Adrenal gland (tissue), 12 donors: ENCODE measurements around the gene HID1. TPM values are rescaled to one million over a fixed set of nuclear protein-coding genes. Genes with fewer than 3 reads are reported as not detected.
A peak's percentile ranks its signal among the peaks of the same experiment; 100 is the strongest.
"Not testable (repeated sequence)": the region's sequence is repeated elsewhere in the genome, so short reads cannot be mapped to it uniquely, and the experiment has no call there.

Experiments
- DNase-seq, 7 donors: peaks; one replicate each; pipeline ENCODE4 v3.0.0-alpha.2; 2019 to 2020
- H3K27ac ChIP-seq, 5 donors: fragments of 200-600 bp; sonication (generic) in 4 of 5; 1 replicate in 3 of 5; 2 replicates in 2 of 5; pipeline versions ENCODE4 v1.5.1 to v1.8.0; 2016 to 2020; ENCODE audit warnings: mild to moderate bottlenecking in 1 of 5
- H3K27me3 ChIP-seq: fragments of 200-600 bp; 2 replicates; pipeline ENCODE4 v1.8.0; 2021
- H3K36me3 ChIP-seq, 2 donors: fragments of 200-600 bp; replicated peaks in 1 of 2; 1 replicate in 1 of 2; 2 replicates in 1 of 2; pipeline versions ENCODE4 v1.5.1 to v1.8.0; 2018 to 2022
- H3K4me1 ChIP-seq, 2 donors: fragments of 200-600 bp; replicated peaks in 1 of 2; 1 replicate in 1 of 2; 2 replicates in 1 of 2; pipeline versions ENCODE4 v1.5.1 to v1.8.0; 2018 to 2021
- H3K4me3 ChIP-seq, 4 donors: fragments of 200-600 bp; sonication (generic) in 3 of 4; one replicate each; pipeline ENCODE4 v1.5.1; 2016 to 2018
- H3K9me3 ChIP-seq, 3 donors: fragments of 200-600 bp; sonication (generic) in 1 of 3; replicated peaks in 1 of 3; 1 replicate in 2 of 3; 2 replicates in 1 of 3; pipeline versions ENCODE4 v1.5.1 to v1.8.0; 2016 to 2021
- POLR2A ChIP-seq, 2 donors: fragments of 450-650 bp; IDR thresholded peaks; one replicate each; pipeline ENCODE4 v1.6.1; 2017; ENCODE audit warnings: antibody characterized with exemption in 2 of 2, mild to moderate bottlenecking in 2 of 2, moderate library complexity in 1 of 2
- WGBS, 4 donors: extraction: QIAGEN DNeasy Blood & Tissue Kit in 2 of 4; methylation state at CpG; one replicate each; pipeline versions ENCODE4 v1.1.5 to v1.1.7; 2013 to 2017; 5-methylcytosine and 5-hydroxymethylcytosine counted together
- intact Hi-C, 2 donors: fragments of 100-400 bp; cut with DNase I; formaldehyde crosslinking; loops; one replicate each; pipeline versions ENCODE4 v1.14.1 to v1.15.0; 2022 to 2023
- polyA plus RNA-seq, 3 donors: library from polyadenylated mRNA; stranded (reverse); fragments of 200-250 nt in 2 of 3; fragments of 350-450 nt in 1 of 3; fragmentation: Illumina TruSeq in 1 of 3; extraction: RNeasy Lipid Tissue Mini Kit (QIAGEN cat#74804) in 1 of 3; gene quantifications; one replicate each; pipeline ENCODE4 v1.2.3, GENCODE V29; 2013 to 2014
- total RNA-seq, 9 donors: library from RNA; depleted of rRNA in 4 of 9; stranded (reverse); fragments of >200 nt in 4 of 9; fragments of 120-200 nt in 1 of 9; fragmentation: NEBNext Ultra II Directional in 1 of 9; extraction: Animal tissue kit (Norgen Biotek cat#: 25700) in 1 of 9; gene quantifications; one replicate each; pipeline versions ENCODE4 v1.1.0 to v1.2.4, GENCODE V29; 2013 to 2023
- TF ChIP-seq, protein P1 (sequence below), 6 experiments: fragments of 450-650 bp in 4 of 6; fragments of 200-600 bp in 2 of 6; sonication (generic) in 1 of 6; IDR thresholded peaks; 1 replicate in 5 of 6; 2 replicates in 1 of 6; pipeline versions ENCODE4 v1.5.1 to v1.8.0; 2016 to 2021; ENCODE audit warnings: antibody characterized with exemption in 6 of 6, mild to moderate bottlenecking in 2 of 6, moderate library complexity in 1 of 6
- donor health status: healthy with polysubstance abuse.
- donor health status: Bipolar disorder and iron deficiency.
- donor health status: DM: yes; HTN: yes; CAD: no.
- donor health status: DM: no; HTN: no; CAD: no.
- donor health status: DM: no; HTN: no; CAD: no.
- donor health status: DM: yes; HTN: yes; CAD: no.

The HID1 gene
- total and polyA plus RNA-seq, 12 donors: 2.8 to 42.6 (median 8.3) TPM

DNA sequence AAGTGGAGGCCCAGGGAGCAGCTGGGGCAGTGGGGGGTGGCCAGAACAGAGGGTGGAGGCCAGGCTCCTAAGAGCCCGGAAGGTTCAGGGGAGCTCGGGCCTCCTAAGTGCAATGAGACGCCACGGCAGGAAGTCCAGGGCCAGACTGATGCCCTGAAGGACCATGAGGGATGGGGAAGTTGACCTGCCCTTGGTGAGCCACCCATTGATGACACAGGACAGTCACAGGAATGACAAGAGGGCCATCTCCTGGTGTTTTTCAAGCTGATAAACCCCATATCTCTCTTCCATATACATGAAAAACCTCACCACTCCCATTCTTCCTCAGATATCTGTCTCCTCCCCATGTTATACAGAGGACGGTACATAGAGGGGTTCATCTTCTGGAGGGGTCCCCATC lies 34.1 kb upstream of the HID1 start:
- DNase-seq: peak in 4 of 7 donors; percentile 31 to 55 (median 45)
- peaks cover 0 to 20% of the 10 kb centered on the region in 2 donors for H3K36me3 ChIP-seq
- H3K27me3 ChIP-seq: no peaks in the 10 kb centered on the region
- no peaks in the 10 kb centered on the region for H3K9me3 ChIP-seq
- intact Hi-C loops: loop anchor here (5.0 to 10.0 kb wide), 2 partner anchors 44 to 58 kb away; no protein-coding TSS in a partner anchor
- no peak overlapping the region for H3K27ac ChIP-seq
- H3K4me1 ChIP-seq: peaks cover 0 to 4% of the 10 kb centered on the region in 2 donors
- no peak overlapping the region for H3K4me3 ChIP-seq
- 60 to 70% (median 66%) methylated on average over 5 of the region's 5 CpGs for WGBS, 4 donors
- TF ChIP-seq, protein P1, sequence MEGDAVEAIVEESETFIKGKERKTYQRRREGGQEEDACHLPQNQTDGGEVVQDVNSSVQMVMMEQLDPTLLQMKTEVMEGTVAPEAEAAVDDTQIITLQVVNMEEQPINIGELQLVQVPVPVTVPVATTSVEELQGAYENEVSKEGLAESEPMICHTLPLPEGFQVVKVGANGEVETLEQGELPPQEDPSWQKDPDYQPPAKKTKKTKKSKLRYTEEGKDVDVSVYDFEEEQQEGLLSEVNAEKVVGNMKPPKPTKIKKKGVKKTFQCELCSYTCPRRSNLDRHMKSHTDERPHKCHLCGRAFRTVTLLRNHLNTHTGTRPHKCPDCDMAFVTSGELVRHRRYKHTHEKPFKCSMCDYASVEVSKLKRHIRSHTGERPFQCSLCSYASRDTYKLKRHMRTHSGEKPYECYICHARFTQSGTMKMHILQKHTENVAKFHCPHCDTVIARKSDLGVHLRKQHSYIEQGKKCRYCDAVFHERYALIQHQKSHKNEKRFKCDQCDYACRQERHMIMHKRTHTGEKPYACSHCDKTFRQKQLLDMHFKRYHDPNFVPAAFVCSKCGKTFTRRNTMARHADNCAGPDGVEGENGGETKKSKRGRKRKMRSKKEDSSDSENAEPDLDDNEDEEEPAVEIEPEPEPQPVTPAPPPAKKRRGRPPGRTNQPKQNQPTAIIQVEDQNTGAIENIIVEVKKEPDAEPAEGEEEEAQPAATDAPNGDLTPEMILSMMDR (IDR thresholded peaks at IDR 0.05): peak in 5 of 6 experiments; percentile 21 to 41 (median 34)
- TF ChIP-seq POLR2A (IDR thresholded peaks at IDR 0.05): no peak

DNA sequence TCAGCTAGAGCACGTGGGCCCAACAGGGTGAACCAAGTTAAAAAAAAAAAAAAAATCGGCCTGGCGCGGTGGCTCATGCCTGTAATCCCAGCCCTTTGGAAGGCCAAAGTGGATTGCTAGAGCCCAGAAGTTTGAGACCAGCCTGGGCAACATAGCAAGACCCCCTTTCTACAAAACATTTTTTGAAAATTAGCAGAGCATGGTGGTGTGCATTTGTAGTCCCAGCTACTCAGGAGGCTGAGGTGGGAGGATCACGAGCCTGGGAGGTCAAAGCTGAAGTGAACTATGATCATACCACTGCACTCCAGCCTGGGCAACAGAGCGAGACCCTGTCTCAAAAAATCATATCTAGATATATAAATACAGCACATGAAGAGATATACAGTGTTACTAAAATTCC lies 33.5 kb upstream of the HID1 start:
- H3K36me3 ChIP-seq: peaks cover 0 to 25% of the 10 kb centered on the region in 2 donors
- H3K4me3 ChIP-seq, DNase-seq, H3K4me1 ChIP-seq, H3K27ac ChIP-seq, H3K9me3 ChIP-seq, H3K27me3 ChIP-seq: not testable (repeated sequence)
- 91 to 96% (median 95%) methylated on average over 6 of the region's 6 CpGs for WGBS, 4 donors
- intact Hi-C loops: loop anchor here (5.0 to 10.0 kb wide), 2 partner anchors 44 to 59 kb away; no protein-coding TSS in a partner anchor

DNA sequence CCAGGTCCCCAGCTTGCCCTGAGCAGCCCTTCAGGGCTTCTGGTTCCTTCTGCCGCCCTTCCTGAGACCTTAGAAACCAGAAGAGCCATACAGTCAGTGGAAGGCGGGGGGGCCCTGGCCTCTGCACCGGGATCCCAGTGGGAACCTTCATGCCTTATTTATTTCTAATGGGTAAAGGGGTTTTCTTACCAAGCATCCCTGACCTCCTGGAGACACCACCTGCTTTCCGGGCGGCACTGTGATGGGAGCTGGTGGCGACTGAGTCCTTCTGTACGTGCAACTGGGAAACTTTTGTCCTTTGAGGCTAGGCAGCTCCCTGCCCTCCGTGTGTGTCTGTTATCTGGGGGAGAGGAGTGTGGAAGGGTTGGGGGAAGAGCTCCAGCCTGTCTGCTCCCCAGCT lies 32.7 kb upstream of the HID1 start:
- no peaks in the 10 kb centered on the region for H3K9me3 ChIP-seq
- no peak overlapping the region for H3K4me3 ChIP-seq
- H3K4me1 ChIP-seq: no peaks in the 10 kb centered on the region
- no peak for DNase-seq
- no peak overlapping the region for H3K27ac ChIP-seq
- no peaks in the 10 kb centered on the region for H3K27me3 ChIP-seq
- H3K36me3 ChIP-seq: peaks cover 0 to 26% of the 10 kb centered on the region in 2 donors
- TF ChIP-seq POLR2A (IDR thresholded peaks at IDR 0.05): no peak
- TF ChIP-seq, protein P1 (IDR thresholded peaks at IDR 0.05): no peak
- 85 to 95% (median 91%) methylated on average over 7 to 8 of the region's 8 CpGs for WGBS, 4 donors
- intact Hi-C loops: loop anchor here (5.0 to 10.0 kb wide), 2 partner anchors 43 to 60 kb away; no protein-coding TSS in a partner anchor

DNA sequence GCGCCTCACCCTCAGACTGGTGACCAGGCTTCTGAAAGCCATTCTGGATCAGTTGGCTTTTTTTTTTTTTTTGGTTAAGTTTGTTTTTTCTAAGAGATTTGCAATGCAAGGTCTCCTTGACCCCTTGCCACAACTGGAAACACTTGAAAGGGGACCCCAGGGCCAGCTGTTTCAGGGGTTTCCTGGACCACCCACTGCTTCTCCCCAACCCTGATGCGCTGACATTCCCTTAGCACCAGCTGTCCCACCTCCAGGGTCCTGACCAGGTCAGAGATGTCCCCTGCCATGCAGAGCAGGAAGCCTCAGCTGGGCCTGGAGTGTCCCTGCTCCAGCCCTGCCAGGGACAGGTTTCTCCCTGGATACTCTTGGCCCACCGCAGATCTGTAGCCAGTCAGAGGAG lies 31.8 kb upstream of the HID1 start:
- H3K9me3 ChIP-seq: no peaks in the 10 kb centered on the region
- H3K4me1 ChIP-seq: no peaks in the 10 kb centered on the region
- H3K27ac ChIP-seq: no peak overlapping the region
- no peak for DNase-seq
- H3K27me3 ChIP-seq: no peaks in the 10 kb centered on the region
- TF ChIP-seq, protein P1 (IDR thresholded peaks at IDR 0.05): no peak
- TF ChIP-seq POLR2A (IDR thresholded peaks at IDR 0.05): no peak
- no peak overlapping the region for H3K4me3 ChIP-seq
- H3K36me3 ChIP-seq: peaks cover 0 to 26% of the 10 kb centered on the region in 2 donors
- intact Hi-C loops: loop anchor here in 1 of 2 donors (10.0 kb wide), 1 partner anchor 60 kb away; no protein-coding TSS in a partner anchor
- WGBS, 4 donors: 93 to 100% (median 96%) methylated on average over 3 of the region's 3 CpGs

DNA sequence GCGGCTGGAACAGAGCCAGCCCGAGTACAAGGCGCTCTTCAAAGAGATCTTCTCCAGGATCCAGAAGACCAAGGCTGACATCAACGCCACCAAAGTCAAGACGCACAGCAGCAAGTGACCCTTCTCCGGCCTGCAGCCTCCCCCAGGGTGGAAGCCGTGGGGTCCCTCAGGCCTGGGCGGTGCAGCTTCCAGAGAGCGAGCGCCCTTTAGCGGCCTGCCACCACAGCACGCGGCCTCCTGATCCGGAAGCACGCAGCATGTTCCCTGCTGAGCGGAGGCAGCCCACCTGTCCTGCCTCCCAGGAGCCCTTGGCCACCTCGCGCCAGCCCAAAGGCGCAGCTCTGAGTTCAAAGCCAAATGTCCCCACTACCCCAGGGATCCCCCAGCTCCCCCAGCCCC lies 31.4 kb upstream of the HID1 start:
- DNase-seq: no peak
- H3K4me1 ChIP-seq: no peaks in the 10 kb centered on the region
- peaks cover 0 to 26% of the 10 kb centered on the region in 2 donors for H3K36me3 ChIP-seq
- H3K9me3 ChIP-seq: no peaks in the 10 kb centered on the region
- intact Hi-C loops: loop anchor here in 1 of 2 donors (10.0 kb wide), 1 partner anchor 61 kb away; no protein-coding TSS in a partner anchor
- H3K4me3 ChIP-seq: no peak overlapping the region
- H3K27ac ChIP-seq: no peak overlapping the region
- no peaks in the 10 kb centered on the region for H3K27me3 ChIP-seq
- 70 to 99% (median 92%) methylated on average over 3 to 19 of the region's 19 CpGs for WGBS, 4 donors
- TF ChIP-seq, protein P1 (IDR thresholded peaks at IDR 0.05): no peak
- TF ChIP-seq POLR2A (IDR thresholded peaks at IDR 0.05): no peak
